Measurements from ENCODE around the gene NRXN3.

The NRXN3 gene

DNA sequence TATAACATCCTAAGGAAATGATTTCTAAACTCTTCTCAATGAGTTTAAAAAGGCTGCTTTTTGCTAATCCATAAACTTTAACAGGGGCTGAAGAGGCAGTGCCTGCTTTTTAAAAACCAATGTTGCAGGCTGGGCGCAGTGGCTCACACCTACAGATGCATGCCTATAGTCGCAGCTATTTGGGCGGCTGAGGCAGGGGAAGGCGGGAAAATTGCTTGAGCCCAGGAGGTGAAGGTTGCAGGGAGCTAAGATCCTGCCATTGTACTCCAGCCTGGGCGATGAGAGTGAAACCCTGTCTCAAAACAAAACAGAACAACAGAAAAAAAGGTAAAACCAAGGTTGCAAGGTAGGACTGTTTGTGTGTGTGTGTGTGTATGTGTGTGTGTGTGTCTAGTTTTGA lies 1509.9 kb downstream of the NRXN3 start:
- no peak for DNase-seq

DNA sequence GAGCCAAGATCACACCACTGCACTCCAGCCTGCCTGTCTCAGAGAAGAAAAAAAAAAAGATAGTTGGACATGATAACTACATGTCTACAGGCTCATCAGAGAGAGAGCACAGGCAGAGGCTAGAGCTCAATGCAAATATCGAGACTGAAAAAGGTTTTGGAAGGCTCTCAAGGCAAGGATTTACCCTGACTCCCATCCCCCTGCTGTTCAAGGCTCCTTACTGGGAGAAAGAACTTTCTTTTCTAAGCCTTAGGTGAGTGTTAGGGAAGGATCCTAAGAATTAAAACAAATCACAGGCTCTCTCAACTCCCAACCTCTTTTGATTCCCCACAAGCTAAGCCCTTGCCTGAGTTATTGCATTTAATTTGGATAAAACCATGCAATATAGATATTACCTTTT lies 1516.0 kb downstream of the NRXN3 start:
- DNase-seq: no peak

- DNase-seq: no peak
These were observed 1520.8 kb downstream of the NRXN3 start for GRCh38 chr14:79690960-79691359.

GRCh38 chr14:79693935-79694334 lies 1523.8 kb downstream of the NRXN3 start:
- DNase-seq: no peak

DNA sequence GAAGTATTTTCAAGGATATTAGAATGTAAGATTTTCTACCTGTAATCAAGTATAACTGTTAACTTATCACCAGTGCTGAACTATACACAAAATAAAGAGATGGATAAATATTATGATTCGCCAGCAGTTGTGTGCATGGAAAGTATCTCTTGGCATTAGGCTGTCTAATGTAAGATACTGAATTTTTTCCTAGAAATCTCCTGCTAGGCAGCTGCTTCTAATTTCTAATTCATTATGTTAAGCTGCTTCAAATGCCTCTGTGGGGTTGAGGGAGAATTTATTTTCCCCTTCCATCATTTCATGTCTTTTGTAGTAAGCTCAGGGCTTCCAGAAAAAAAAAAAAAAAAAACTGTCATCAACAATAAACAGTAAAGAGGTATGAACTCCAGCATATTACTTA lies 1525.1 kb downstream of the NRXN3 start:
- no peak for DNase-seq

DNA sequence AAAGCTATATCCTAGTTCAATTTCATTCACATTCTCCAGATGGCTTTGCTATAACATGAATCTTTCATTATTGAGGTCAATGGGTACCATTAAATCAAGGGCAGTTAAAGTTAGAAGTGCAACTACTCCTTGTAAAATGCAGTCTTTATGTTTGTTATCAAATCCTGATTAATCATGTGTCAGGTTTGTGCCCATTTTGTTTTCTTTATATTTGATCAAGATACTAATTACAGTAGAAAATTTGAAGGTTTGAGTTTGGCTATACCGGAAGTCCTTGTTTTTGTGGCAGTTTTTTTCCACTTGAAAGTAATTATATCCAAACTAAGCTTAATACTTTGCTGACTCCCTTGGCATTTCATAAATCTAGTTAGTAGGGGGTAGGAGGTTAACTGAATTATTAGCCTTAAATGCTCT lies 1528.1 kb downstream of the NRXN3 start:
- DNase-seq: no peak

- no peak for DNase-seq
These were observed 1529.0 kb downstream of the NRXN3 start for GRCh38 chr14:79699206-79699605.

DNA sequence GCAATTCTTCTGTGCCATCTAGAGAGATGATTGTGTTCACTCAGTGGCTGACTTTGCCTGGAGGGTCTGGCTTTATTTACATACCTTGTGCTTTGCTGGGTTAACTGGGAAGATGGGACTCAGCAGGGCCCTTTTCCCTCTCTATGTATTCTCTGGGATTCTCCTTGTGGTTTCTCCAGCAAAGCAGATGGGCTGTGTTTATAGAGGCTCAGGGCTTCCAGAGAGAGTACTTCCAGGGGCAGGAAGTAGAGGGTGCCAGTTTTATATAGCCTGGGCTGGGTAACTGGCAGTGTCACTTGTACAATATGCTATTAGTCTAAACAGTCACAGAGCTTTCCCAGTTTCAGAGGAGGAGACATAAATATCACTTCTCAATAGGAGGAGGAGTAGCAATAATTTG lies 1531.2 kb downstream of the NRXN3 start:
- DNase-seq: no peak

DNA sequence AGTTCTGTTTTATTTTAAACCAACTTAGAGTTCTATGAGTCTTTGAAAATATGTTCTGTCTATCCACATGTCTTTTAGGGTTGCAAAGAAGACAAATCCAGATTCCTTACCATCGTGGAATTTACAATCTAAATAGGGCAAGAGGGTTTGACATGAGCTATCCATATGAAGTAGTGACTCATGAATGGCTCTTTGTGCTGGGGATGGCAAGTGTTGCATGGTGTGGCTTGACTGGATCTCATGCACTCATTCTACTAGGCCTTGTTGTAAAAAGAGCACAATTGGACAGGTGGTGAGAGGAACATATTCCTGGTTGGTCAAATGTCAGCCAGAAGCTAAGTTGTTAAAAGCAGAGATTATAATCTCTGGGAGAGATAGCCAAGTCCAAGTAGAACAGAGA lies 1532.0 kb downstream of the NRXN3 start:
- no peak for DNase-seq

DNA sequence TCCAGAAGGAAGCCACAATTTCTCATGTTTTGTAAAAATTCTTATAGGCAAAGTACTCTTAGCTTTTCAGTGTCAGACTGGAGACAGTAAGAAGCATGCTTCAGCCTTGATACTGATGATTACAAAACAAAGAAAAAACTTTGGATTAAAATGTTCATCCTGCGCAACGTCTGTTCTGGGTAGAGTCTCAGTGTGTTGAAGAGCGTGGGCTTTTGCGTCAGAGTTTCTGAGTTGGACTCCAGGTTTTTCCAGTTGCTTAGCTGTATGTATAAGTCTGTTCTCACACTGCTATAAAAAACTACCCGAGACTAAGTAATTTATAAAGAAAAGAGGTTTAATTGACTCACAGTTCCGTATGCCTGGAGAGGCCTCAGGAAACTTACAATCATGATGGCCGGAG lies 1533.0 kb downstream of the NRXN3 start:
- DNase-seq: no peak

DNA sequence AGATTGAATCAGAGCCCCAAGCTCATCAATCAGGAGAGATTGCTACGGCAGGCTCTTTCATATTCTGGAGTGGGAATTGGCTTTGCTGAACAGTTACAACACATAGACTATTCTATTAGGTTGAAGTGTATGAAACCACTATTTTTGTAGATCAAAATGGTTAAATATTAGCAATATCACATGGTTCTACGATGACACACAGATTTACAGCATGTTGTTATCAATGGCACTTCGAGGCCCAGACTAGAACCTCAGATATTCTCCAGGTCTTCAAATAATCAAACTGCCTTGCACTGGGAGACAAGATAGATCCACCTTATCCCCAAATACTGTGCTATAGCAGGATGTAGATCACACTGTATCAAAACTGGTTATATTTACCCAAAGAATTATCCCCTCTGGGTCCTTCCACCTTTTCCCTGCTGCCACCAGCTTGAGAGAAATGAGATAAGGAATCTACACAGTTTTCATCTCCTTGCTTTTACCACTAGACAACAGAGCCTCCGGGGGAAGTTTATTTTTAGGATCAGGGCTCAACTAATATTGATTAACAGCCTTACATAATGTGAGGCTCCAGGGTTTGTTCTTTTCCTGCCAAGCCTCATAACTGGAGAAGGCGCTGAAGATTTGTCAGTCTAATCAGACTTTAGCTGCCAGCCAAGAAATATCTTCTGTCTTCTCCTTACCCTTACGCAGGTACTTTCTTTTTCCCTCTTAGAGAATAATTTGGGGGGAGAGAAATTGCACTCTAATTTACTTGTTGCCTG lies 1534.1 kb downstream of the NRXN3 start:
- DNase-seq: no peak

- no peak for DNase-seq
These were observed 1535.1 kb downstream of the NRXN3 start for GRCh38 chr14:79705126-79705894.

- no peak for DNase-seq
These were observed 1536.2 kb downstream of the NRXN3 start for GRCh38 chr14:79706382-79706781.

- DNase-seq: no peak
These were observed 1538.5 kb downstream of the NRXN3 start for GRCh38 chr14:79708426-79709388.

DNA sequence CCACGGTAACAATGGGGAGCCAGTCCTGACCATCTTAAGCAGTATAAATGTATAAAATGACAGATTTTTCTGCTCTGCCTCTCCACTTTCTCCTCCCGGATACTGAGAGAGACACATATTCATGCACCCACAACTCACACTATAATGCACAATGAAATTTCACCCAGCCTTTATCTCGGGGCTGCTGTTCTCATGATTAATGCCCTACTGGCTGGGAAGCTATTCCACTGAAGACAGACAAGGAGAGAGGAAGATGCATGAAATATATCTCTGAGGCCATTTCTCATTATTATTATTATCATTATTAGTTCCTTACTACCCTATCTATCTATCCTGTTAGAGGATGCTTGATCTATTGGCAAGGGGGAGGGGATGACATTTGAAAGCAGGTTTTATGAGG lies 1539.4 kb downstream of the NRXN3 start:
- DNase-seq: no peak

- no peak for DNase-seq
These were observed 1542.3 kb downstream of the NRXN3 start for GRCh38 chr14:79712302-79712950.

- DNase-seq: no peak
These were observed 1551.4 kb downstream of the NRXN3 start for GRCh38 chr14:79721399-79722084.

GRCh38 chr14:79724934-79725717 lies 1555.0 kb downstream of the NRXN3 start:
- no peak for DNase-seq

- no peak for DNase-seq
These were observed 1557.7 kb downstream of the NRXN3 start for GRCh38 chr14:79727900-79728299.

GRCh38 chr14:79728331-79728730 lies 1558.2 kb downstream of the NRXN3 start:
- no peak for DNase-seq

- DNase-seq: no peak
These were observed 1559.6 kb downstream of the NRXN3 start for GRCh38 chr14:79729731-79730130.

Measured in NCI-H1436 treated with DMSO at 0.1 percent for 48 hours (cell line).